Sigmoid colon (tissue), 4 donors: Measurements from ENCODE around the gene TM4SF18.

ENCODE experiments used
- CTCF ChIP-seq, 4 experiments: fragments of 450-650 bp in 3 of 4; fragments of 200-600 bp in 1 of 4; IDR thresholded peaks; one replicate each; pipeline ENCODE4 v1.5.1; 2016 to 2019; ENCODE audit warnings: antibody characterized with exemption in 4 of 4, mild to moderate bottlenecking in 3 of 4, moderate library complexity in 2 of 4
- EP300 ChIP-seq, 4 donors: sonication (generic); formaldehyde crosslinking; IDR thresholded peaks; one replicate each; pipeline ENCODE4 v1.6.1; 2017; ENCODE audit warnings: antibody characterized with exemption in 4 of 4
- POLR2A ChIP-seq, 2 donors: fragments of 450-650 bp; IDR thresholded peaks; one replicate each; pipeline ENCODE4 v1.6.1; 2016; ENCODE audit warnings: antibody characterized with exemption in 2 of 2, mild to moderate bottlenecking in 2 of 2, moderate library complexity in 2 of 2

- TF ChIP-seq CTCF (IDR thresholded peaks at IDR 0.05), result no peak
- TF ChIP-seq EP300 (IDR thresholded peaks at IDR 0.05), result no peak
- TF ChIP-seq POLR2A (IDR thresholded peaks at IDR 0.05), result no peak
Measured at GRCh38 chr3:149336925-149337324, 3.5 kb upstream of the TM4SF18 start.
